Hepatocyte (in vitro differentiated cells): Measurements from ENCODE around the gene BMPR1A.

Experiments used
- EZH2 ChIP-seq: fragments of 200-600 bp; sonication (generic); IDR thresholded peaks from 2 replicates; pipeline ENCODE4 v1.6.1; 2016; ENCODE audit warnings: antibody characterized with exemption, mild to moderate bottlenecking, borderline replicate concordance
- TF ChIP-seq, protein P1 (sequence below): fragments of 200-600 bp; sonication (generic); IDR thresholded peaks from 2 replicates; pipeline ENCODE4 v1.5.1; 2016; ENCODE audit warnings: antibody characterized with exemption, mild to moderate bottlenecking; ENCODE audit not compliant: poor library complexity

DNA sequence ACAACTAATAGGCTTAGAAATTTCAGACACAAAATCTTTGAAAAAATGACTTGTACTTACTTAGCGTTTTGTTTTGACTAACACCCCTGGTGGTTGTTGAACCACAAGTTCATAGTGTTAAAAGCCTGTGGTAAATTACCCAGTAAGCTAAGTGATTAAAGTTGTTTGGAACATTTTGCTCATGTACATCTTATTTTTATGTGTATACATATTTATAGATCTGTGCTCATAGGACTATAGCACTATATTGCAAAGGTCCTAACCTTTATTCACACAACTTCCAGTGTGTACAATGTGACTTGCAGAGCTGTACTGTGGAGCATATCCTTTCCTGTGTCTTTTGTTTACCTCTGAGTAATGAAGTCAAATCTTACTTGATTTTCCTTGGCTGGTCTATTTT, 79.6 kb downstream of the BMPR1A start:
- TF ChIP-seq, protein P1, sequence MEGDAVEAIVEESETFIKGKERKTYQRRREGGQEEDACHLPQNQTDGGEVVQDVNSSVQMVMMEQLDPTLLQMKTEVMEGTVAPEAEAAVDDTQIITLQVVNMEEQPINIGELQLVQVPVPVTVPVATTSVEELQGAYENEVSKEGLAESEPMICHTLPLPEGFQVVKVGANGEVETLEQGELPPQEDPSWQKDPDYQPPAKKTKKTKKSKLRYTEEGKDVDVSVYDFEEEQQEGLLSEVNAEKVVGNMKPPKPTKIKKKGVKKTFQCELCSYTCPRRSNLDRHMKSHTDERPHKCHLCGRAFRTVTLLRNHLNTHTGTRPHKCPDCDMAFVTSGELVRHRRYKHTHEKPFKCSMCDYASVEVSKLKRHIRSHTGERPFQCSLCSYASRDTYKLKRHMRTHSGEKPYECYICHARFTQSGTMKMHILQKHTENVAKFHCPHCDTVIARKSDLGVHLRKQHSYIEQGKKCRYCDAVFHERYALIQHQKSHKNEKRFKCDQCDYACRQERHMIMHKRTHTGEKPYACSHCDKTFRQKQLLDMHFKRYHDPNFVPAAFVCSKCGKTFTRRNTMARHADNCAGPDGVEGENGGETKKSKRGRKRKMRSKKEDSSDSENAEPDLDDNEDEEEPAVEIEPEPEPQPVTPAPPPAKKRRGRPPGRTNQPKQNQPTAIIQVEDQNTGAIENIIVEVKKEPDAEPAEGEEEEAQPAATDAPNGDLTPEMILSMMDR: no peak
- no peak for TF ChIP-seq EZH2
